Suprapubic skin (tissue), 3 donors: ENCODE data around the gene TSEN54.

ENCODE experiments used
- CTCF ChIP-seq, 2 donors: fragments of 200-600 bp in 1 of 2; fragments of 450-650 bp in 1 of 2; sonication (generic) in 1 of 2; IDR thresholded peaks; one replicate each; pipeline ENCODE4 v1.5.1; 2016 to 2019; ENCODE audit warnings: antibody characterized with exemption in 2 of 2, mild to moderate bottlenecking in 1 of 2, moderate library complexity in 1 of 2
- POLR2A ChIP-seq, 2 donors: fragments of 450-650 bp; IDR thresholded peaks; one replicate each; pipeline ENCODE4 v1.6.1; 2017; ENCODE audit warnings: antibody characterized with exemption in 2 of 2, mild to moderate bottlenecking in 2 of 2, moderate library complexity in 2 of 2

GRCh38 chr17:75502721-75503329, 13.5 kb upstream of the TSEN54 start:
- TF ChIP-seq CTCF (IDR thresholded peaks at IDR 0.05): no peak
- TF ChIP-seq POLR2A (IDR thresholded peaks at IDR 0.05): no peak
